Fibroblast of skin of back (primary cell): ENCODE measurements around the gene TP63.

Experiments used
- DNase-seq: peaks from one replicate; pipeline ENCODE4 v3.0.0-alpha.2; 2013

The TP63 gene

DNA sequence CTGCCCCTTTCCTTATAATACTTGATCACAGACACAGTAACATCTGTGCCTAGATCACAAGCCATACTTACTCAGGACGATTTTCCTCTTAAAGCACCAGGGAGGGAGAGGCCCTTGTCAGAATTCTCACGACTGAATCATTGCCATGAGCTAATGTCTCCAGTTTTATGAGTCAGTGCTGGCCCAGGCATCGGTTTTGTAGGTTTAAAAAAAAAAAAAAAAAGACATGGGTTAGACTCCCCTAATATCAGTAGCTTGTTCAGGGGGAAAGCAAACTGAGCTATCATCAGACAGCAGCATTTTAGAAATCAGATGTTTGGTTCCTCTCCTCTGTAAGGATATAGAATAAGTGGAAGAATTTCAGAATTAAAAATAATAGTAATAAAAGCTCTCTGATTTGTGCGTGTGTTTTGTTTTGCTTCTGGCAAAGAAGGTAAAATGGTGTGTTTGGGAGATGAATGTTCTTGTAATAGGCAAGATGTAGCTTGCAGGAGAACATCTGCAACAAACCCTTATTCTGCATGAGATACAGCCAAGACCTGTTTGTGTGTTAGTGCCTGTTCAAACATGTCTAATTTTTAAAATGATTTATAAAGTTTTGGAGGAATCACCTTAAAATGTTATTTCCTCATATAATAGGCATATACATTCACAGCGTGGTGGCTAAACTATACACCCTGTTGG lies 193.6 kb downstream of the TP63 start:
- peak; percentile 94 for DNase-seq

DNA sequence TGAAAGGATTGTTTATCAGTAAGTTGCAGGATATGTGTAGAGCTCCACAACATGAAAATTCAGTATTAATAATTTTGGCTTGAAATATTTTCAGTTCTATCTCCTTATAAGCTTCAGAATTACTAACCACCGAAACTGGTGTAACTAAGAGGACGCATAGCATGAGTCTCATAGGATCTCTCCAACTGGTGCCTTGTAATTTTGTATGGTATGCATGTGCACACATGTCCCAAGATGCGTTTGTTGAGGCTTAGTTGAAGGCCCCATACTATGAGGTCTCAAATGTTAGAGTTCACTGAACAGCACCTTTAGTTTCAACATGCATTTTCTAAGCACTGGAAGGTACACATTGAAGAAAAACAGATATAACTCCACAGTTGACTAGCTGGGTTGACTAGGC lies 195.4 kb downstream of the TP63 start:
- no peak for DNase-seq

GRCh38 chr3:189827108-189827507 lies 195.9 kb downstream of the TP63 start:
- no peak for DNase-seq

- DNase-seq, result no peak
Measured at GRCh38 chr3:189830401-189830800, 199.2 kb downstream of the TP63 start.

- DNase-seq, result no peak
Measured at GRCh38 chr3:189833266-189833665, 202.1 kb downstream of the TP63 start.

GRCh38 chr3:189833996-189834395 lies 202.8 kb downstream of the TP63 start:
- no peak for DNase-seq

DNA sequence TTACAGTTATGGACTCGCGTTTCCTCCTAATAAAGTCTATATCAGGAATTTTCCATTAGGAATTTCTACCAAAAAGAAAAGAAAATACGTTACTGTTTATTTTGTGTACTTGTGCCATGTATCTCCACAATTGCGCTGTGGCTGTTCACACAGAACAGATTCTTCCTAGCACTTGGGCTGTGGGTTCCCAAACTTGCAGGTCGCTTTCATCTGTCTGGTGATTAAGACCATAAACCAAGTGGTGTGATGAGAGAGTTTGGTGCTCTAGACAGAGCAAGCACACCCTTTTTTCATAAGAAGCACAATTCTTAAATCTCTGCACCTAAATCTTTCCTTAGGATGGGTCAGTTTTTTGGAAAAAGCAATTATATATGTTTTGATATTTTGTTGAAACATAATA lies 203.3 kb downstream of the TP63 start:
- DNase-seq, result no peak

- DNase-seq, result no peak
Measured at GRCh38 chr3:189836795-189837194, 205.6 kb downstream of the TP63 start.

DNA sequence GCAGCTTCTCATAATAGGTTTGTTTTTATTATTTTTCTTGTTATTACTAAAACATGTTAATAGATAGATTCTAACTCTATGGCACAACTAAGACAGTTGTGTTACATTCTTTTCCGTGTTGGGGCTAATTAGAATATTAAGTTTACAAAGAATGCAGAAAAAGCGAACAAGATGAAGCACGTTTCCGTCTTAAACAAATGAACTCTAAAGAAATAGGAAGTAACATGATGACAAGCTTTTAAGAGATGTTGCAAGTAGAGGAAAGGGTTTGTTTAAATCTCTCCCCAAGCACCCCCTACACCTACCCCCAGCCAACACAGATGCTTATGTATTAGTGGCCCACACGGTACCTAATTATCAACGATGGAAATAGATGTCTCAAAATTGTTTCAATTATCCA lies 207.1 kb downstream of the TP63 start:
- no peak for DNase-seq

DNA sequence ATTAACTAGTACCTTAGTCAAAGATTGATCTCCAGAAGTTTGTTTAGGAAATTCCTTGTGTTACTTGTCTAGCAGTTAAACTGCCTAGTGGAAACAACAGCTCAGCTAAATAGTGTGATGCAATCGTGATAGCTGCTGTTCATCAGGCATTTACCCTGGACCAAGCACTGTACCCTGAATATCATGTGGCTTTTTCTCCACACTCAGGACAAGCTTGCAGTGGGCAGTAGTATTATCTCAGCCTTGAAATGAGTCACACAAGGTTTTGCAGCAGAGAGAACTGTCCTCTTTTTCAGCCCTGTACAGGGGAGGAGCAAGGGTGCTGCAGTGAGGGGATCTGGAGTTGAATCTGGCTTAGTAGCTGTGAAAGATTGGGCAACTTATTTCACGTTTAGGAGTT lies 208.4 kb downstream of the TP63 start:
- peak; percentile 60 for DNase-seq

- peak; percentile 72 for DNase-seq
Measured at GRCh38 chr3:189841473-189842205, 210.4 kb downstream of the TP63 start.

GRCh38 chr3:189842681-189843602 lies 211.8 kb downstream of the TP63 start:
- DNase-seq, result no peak

DNA sequence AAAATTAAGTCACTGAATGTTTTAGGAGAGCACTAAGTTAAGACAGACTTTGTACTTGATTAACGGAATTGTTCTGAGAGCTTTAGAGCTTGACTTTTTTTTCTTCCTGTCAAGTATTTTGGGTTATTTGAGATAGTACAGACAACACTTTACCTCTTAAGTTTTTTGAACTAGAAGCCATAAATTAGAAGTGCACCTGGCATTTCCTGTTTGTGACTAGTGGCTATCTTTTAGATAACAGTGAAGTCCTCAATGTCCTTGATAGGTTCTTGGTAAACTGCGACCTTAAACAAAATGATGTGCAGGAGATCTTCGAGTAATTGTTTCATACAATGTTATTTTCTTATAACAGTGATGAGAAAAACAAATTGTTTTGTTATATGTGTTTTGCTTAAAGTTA lies 213.9 kb downstream of the TP63 start:
- no peak for DNase-seq

DNA sequence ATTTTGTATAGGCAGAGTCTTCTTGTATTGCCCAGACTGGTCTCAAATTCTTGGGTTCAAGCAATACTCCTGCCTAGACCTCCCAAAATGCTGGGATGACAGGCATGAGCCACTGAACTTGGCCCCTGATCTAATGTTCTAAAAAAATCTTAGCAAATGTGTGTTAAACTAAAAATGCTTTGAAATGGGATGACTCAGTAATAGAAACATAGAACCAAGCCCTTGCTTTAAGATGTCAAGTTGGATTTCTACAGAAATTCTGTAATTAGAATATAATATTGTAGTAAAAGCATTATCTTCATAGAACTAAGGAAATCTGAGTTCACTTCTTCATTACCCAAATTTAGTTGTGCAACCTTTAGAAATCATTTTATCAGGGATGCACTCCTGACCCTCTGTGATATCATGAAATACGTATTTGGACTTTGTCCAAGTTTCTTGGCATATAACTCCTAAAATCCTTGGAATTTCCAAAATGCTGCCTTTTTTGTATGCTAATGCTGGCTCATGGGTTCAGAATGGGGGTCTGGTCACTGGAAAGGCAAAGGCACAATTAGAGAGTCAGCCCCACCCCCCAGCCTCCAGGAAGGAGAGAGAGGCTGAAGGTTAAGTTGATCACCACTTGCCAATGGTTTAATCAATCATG lies 217.3 kb downstream of the TP63 start:
- peak; percentile 42 for DNase-seq

GRCh38 chr3:189849262-189849661 lies 218.1 kb downstream of the TP63 start:
- DNase-seq, result no peak

DNA sequence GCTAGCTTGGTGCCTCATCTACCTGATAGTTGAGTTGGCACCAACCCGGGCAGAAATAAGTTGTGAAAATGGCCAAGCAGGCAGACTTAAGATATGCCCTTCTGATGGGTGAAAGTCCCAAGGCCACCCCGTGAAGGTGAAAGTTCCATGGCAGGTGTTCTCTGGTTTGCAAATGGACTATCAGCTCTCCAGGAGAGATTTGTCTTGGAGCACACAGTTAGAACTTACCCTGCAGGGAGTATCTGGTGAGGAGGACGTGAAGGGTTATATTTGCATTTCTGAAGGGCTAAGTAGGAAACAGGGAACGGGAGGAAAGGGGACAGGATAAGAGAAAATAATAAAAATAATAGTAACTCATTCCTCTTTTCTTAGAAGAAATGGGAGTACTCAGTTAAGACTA lies 220.5 kb downstream of the TP63 start:
- no peak for DNase-seq

DNA sequence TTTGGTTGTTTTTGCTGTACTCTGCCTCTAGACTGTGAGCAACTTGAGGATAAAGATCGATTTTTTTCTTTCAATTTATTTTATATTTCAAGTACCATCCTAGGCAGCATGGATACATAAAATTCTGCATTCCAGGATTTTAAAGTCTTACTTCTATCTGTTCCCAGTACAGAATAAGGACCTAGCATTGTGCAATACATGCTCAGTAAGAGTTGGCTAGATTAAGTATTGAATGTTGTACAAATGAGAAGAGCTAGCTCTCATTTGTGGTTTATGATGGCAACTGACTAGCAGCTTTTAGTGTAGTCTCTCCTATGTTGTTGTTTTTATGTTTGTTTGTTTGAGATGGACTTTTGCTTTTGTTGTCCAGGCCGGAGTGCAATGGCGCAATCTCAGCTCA lies 222.7 kb downstream of the TP63 start:
- DNase-seq, result no peak

DNA sequence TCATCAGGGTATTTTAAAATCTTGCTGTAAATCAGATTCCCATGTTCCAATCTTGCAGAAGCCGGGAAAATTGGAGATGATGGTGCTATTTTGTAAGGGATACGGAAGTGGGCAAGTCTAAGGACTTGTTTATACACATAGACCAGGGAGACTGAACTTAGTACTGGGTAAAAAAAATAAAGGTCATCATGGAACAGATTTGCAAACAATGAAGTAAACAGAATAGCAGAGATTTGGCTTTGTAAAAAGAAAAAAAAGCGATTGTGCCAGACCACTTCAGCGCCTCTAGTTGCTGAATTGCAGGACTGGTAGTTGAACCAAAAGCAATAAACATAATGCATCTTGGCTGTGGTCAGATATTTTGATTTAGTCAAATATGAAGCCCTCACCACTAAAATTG lies 229.1 kb downstream of the TP63 start:
- no peak for DNase-seq

- no peak for DNase-seq
Measured at GRCh38 chr3:189862385-189862998, 231.3 kb downstream of the TP63 start.

DNA sequence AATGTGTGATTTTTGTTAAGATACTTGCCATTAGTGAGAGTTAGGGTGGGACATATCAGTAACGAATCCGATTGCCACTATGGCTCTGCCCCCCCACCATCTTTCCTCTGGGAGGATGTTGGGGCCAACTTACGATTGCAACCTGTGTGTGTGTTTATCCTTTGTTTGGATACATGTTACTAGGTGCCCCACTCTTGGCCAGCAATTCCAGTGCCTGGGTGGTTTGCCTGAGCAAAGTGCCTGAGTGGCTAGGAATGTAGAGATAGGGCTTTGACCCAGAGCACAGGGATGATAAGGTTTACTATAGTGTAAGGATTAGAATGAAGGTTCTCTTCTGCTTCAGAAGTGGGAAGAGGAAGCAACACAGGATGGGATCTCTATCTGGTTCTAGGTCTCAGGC lies 231.8 kb downstream of the TP63 start:
- DNase-seq, result no peak

DNA sequence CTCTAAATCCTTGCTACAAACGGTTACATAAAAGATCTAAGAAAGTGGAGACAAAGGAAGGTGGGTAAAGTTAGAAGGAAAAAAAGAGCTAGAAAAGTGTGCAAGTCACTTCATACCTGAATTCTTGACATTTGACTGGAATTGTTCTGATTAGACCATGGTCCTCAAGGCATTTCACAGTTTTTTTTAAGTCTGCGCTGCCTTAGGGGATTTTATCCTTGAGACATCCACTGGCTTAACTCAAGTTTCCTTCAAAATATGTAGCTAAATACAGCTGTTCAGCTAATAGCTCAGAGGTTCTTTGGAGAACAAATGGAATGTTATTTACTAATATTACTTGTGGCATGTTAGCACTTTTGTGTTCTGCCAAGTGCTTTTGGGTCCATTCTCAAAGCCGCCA lies 236.9 kb downstream of the TP63 start:
- no peak for DNase-seq

DNA sequence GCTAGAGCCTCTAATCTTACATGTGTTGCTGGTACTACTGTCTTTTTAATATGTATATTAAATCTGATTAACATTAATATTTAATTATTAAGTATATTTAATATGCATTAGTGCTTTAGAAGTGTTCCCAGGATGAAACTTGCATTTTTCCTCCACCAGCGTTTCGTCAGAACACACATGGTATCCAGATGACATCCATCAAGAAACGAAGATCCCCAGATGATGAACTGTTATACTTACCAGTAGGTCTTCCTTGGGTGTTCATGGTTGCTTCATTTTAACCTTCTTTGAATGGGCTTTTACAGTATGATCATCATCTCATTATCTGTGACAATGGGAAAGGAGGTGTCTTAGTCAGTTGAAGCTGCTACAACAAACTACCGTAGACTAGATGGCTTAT lies 238.0 kb downstream of the TP63 start:
- DNase-seq, result no peak
